Liver (tissue), 3 donors: Measurements from ENCODE around the gene DLX2.

ENCODE experiments used
- ATF3 ChIP-seq: IDR thresholded peaks from 2 replicates; pipeline ENCODE4 v1.6.1; 2016; ENCODE audit warnings: antibody characterized with exemption
- CTCF ChIP-seq: fragments of 150-350 bp; IDR thresholded peaks from 2 replicates; pipeline ENCODE4 v1.5.1; 2017; ENCODE audit warnings: improper control_type of control experiment, low read depth, low read length; ENCODE audit not compliant: missing input control
- FOXA1 ChIP-seq: IDR thresholded peaks from 2 replicates; pipeline ENCODE4 v1.6.1; 2016; ENCODE audit warnings: antibody characterized with exemption
- GABPA ChIP-seq, 2 donors: IDR thresholded peaks in 1 of 2; conservative IDR thresholded peaks in 1 of 2; 2 replicates each; pipeline ENCODE4 v1.6.1; 2016; ENCODE audit warnings: antibody characterized with exemption in 2 of 2, mild to moderate bottlenecking in 1 of 2, moderate library complexity in 1 of 2
- JUND ChIP-seq, 2 donors: IDR thresholded peaks; 2 replicates each; pipeline ENCODE4 v1.6.1; 2016; ENCODE audit warnings: antibody characterized with exemption in 2 of 2
- MAX ChIP-seq: IDR thresholded peaks from 2 replicates; pipeline ENCODE4 v1.6.1; 2016; ENCODE audit warnings: antibody characterized with exemption
- RAD21 ChIP-seq, 2 donors: IDR thresholded peaks; 2 replicates each; pipeline ENCODE4 v1.6.1; 2016; ENCODE audit warnings: antibody characterized with exemption in 2 of 2, mild to moderate bottlenecking in 2 of 2
- REST ChIP-seq: IDR thresholded peaks from 2 replicates; pipeline ENCODE4 v1.6.1; 2016; ENCODE audit warnings: antibody characterized with exemption, mild to moderate bottlenecking
- RXRA ChIP-seq, 2 donors: IDR thresholded peaks; 2 replicates each; pipeline ENCODE4 v1.6.1; 2017 to 2018; ENCODE audit warnings: antibody characterized with exemption in 2 of 2, mild to moderate bottlenecking in 1 of 2
- SP1 ChIP-seq: IDR thresholded peaks from 2 replicates; pipeline ENCODE4 v1.6.1; 2018; ENCODE audit warnings: antibody characterized with exemption, mild to moderate bottlenecking
- TAF1 ChIP-seq: conservative IDR thresholded peaks from 2 replicates; pipeline ENCODE4 v1.6.1; 2016; ENCODE audit warnings: antibody characterized with exemption, mild to moderate bottlenecking
- donor health status: healthy.
- donor health status: healthy.

- TF ChIP-seq CTCF (no peak), REST (no peak), MAX (no peak), RAD21 (IDR thresholded peaks at IDR 0.05) (no peak), RXRA (IDR thresholded peaks at IDR 0.05) (no peak), GABPA (IDR thresholded peaks at IDR 0.05 in 1 of 2, conservative IDR thresholded peaks at IDR 0.05 in 1 of 2) (no peak), SP1 (no peak), TAF1 (no peak), FOXA1 (no peak), JUND (IDR thresholded peaks at IDR 0.05) (no peak), ATF3 (no peak)
Observed at GRCh38 chr2:172079838-172080640, 22.7 kb downstream of the DLX2 start.
